Stimulated activated CD4-positive, alpha-beta T cell treated with anti-CD3 and anti-CD28 coated beads, Interleukin-4, amount 100 ng/mL, for 24 hours (primary cell): ENCODE measurements around the gene FTO.

Source experiments
- DNase-seq: peaks from one replicate; pipeline ENCODE4 v3.0.0-alpha.2; 2020

Gene FTO

GRCh38 chr16:53712065-53712464 is 8.1 kb downstream of the FTO start:
- DNase-seq, result no peak

- DNase-seq, result no peak
Measured at GRCh38 chr16:53713403-53714204, 9.6 kb downstream of the FTO start.

GRCh38 chr16:53714205-53715022 is 10.5 kb downstream of the FTO start:
- no peak for DNase-seq

- DNase-seq, result no peak
Measured at GRCh38 chr16:53715023-53715384, 11.0 kb downstream of the FTO start.

GRCh38 chr16:53717577-53717976 is 13.6 kb downstream of the FTO start:
- no peak for DNase-seq

GRCh38 chr16:53721017-53721416 is 17.1 kb downstream of the FTO start:
- no peak for DNase-seq

- no peak for DNase-seq
Measured at GRCh38 chr16:53726625-53727024, 22.7 kb downstream of the FTO start.

GRCh38 chr16:53730693-53731092 is 26.7 kb downstream of the FTO start:
- no peak for DNase-seq

GRCh38 chr16:53732296-53732929 is 28.5 kb downstream of the FTO start:
- DNase-seq, result no peak

- no peak for DNase-seq
Measured at GRCh38 chr16:53734908-53735307, 31.0 kb downstream of the FTO start.

- DNase-seq, result no peak
Measured at GRCh38 chr16:53736297-53736696, 32.3 kb downstream of the FTO start.

GRCh38 chr16:53737552-53737951 is 33.6 kb downstream of the FTO start:
- DNase-seq, result no peak

GRCh38 chr16:53740476-53740875 is 36.5 kb downstream of the FTO start:
- DNase-seq, result no peak

GRCh38 chr16:53740933-53741531 is 37.1 kb downstream of the FTO start:
- no peak for DNase-seq

GRCh38 chr16:53741546-53741945 is 37.6 kb downstream of the FTO start:
- no peak for DNase-seq

GRCh38 chr16:53743149-53743566 is 39.2 kb downstream of the FTO start:
- peak; percentile 15 for DNase-seq

- peak; percentile 14 for DNase-seq
Measured at GRCh38 chr16:53744449-53744848, 40.5 kb downstream of the FTO start.

GRCh38 chr16:53745086-53745485 is 41.1 kb downstream of the FTO start:
- DNase-seq, result no peak

- DNase-seq, result no peak
Measured at GRCh38 chr16:53745753-53746266, 41.9 kb downstream of the FTO start.

- no peak for DNase-seq
Measured at GRCh38 chr16:53752560-53752959, 48.6 kb downstream of the FTO start.

GRCh38 chr16:53753431-53753830 is 49.5 kb downstream of the FTO start:
- no peak for DNase-seq

GRCh38 chr16:53755026-53755910 is 51.3 kb downstream of the FTO start:
- DNase-seq, result no peak
